ENCODE results near the gene OSBPL2.

DNA sequence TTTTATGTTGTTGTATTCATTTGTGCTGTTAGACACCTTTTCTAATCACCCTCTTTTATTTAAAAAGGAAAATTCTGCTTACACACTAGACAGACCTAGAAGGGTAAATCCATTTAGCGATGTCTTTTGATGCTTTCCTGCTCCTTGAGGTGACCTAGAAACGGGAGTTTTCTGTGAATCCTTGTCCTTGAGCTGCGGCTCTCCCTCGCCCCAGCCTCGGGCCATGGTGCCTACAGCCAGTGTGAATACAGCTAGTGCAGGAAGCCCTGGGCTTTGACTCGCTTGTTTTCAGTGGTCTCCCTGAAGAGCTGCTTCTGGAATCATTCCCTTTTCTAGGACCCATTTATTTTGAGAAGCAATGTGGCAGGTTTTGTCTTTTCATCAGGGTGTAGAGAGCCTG lies 46.8 kb downstream of the OSBPL2 start:
- no peak for TF ChIP-seq CTCF (IDR thresholded peaks at IDR 0.05)
- no peak for TF ChIP-seq POLR2A (IDR thresholded peaks at IDR 0.05)
